NCI-H2171 (cell line): ENCODE data around the gene PRAMEF26.
"Not testable (repeated sequence)": the region's sequence is repeated elsewhere in the genome, so short reads cannot be mapped to it uniquely, and the experiment has no call there.

Experiments used
- DNase-seq: peaks from one replicate; lab custom pipeline; 2025; lab: John Stamatoyannopoulos, UW

Gene PRAMEF26

DNA sequence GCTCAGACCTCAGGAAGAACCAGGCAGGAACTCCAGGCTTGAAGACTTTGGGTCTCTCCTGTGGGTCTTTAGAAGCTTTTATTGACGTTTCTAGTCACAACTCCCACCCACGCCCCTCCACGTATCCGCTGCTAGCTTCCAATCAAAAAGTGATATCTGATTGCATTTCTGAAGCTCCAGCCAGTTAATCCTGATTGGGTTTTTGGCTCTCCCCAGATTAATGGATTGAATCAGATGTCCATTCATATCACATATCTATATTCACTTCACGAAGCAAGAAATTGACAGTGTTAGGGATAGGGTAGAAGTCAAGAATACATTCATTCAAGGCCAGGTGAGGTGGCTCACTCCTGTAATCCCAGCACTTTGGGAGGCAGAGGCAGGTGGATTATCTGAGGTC lies at the start of gene PRAMEF26:
Gene PRAMEF26 (minus strand): TSS at position 101 of the 400 bp plus-strand sequence. CDS start 2,914 bp downstream, outside the sequence.
- not testable (repeated sequence) for DNase-seq

DNA sequence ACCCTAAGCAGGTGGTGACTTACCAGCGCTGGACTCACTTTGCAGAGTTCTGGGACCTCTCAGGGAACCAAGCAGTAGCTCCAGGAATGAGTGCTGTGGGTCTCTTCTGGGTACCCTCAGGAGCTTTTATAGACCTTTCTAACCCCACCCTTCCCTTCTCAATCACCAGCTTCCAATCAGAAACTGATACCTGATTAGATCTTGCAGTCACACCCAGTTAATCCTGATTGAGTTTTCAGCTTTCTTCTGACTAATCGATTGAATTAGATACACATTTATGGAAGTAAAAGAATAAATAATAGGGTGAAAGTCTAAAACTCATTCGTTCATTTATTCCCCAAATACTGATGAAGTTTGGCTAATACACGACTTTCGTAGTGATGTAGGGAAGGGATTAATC lies 45.5 kb upstream of the PRAMEF26 start, which contains the start of gene PRAMEF13:
Gene PRAMEF13 (minus strand): TSS at position 101 of the 400 bp plus-strand sequence. CDS start 1,820 bp downstream, outside the sequence.
- not testable (repeated sequence) for DNase-seq

DNA sequence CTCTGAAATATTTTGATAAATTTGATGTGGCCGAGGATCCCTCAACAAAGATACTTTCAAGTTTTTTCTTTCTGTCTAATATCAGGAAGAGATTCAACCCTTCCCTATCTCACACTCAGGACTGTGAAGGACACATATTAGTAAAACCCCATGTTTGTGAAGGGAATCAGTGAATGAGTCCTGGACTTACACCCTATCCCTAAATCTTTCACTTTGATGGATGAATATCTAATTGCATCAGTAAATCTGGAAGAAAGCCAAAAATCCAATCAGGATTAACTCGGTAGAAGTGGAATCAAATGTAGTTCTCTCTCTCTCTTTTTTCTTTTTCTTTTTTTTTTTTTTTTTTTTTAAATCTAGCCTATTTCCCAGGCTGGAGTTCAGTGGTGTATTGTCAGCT lies 15.7 kb upstream of the PRAMEF26 start, which contains the start of gene PRAMEF9:
Gene PRAMEF9 (plus strand): TSS at position 301 of the 400 bp plus-strand sequence. CDS start 3,433 bp downstream, outside the sequence.
- not testable (repeated sequence) for DNase-seq

DNA sequence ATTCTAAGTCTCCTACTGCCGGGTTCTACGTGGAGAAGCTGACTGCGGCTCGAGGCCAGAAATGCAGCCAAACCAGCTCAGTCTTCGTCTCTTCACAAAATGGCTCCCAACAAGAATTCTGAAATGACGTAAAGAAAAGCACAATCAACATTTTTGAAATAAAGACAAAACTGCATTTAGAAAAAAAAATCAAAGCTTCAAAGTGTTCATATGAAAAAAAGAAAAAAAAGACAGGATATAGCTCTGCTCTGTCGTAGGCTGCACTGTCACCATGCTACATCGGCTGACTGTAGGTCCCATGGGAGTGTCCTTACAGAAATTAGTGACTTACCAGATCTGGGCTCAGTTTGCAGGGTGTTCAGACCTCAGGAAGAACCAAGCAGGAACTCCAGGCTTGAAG lies 9.7 kb upstream of the PRAMEF26 start, which contains the start of gene HNRNPCL4:
Gene HNRNPCL4 (minus strand): TSS at position 101 of the 400 bp plus-strand sequence. CDS start 164 bp downstream, outside the sequence.
- not testable (repeated sequence) for DNase-seq

DNA sequence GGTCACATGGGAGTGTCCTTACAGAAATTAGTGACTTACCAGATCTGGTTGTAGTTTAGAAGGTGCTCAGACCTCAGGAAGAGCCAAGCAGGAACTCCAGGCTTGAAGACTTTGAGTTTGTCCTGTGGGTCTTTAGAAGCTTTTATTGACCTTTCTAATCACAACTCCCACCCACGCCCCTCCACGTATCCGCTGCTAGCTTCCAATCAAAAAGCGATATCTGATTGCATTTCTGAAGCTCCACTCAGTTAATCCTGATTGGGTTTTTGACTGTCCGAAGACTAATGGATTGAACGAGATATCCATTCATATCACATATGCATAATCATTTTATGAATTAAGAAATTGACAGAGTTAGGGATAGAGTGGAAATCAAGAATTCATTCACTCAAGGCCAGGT lies 39.1 kb downstream of the PRAMEF26 start, which contains the start of gene HNRNPCL2:
Gene HNRNPCL2 (minus strand): TSS at position 101 of the 400 bp plus-strand sequence. CDS start 454 bp downstream, outside the sequence.
- not testable (repeated sequence) for DNase-seq
